K562 (cell line): ENCODE measurements around the gene ZNF222. TPM values are rescaled to one million over a fixed set of nuclear protein-coding genes. Genes with fewer than 3 reads are reported as not detected.

Experiments
- ARID4B ChIP-seq: sonication (generic); formaldehyde crosslinking; IDR thresholded peaks from 2 replicates; pipeline ENCODE4 v1.8.0; 2022; ENCODE audit warnings: mild to moderate bottlenecking, missing genetic modification reagents
- HDAC3 ChIP-seq: fragments of 450-650 bp; IDR thresholded peaks from 2 replicates; pipeline ENCODE4 v1.6.1; 2018; ENCODE audit warnings: borderline replicate concordance, mild to moderate bottlenecking, moderate library complexity; ENCODE audit not compliant: partially characterized antibody
- KLF13 ChIP-seq: fragments of 450-650 bp; IDR thresholded peaks from 2 replicates; pipeline ENCODE4 v1.6.1; 2016; ENCODE audit warnings: missing genetic modification characterization, low read depth, mild to moderate bottlenecking, missing compliant biosample characterization, moderate library complexity, borderline replicate concordance
- MEIS2 ChIP-seq: fragments of 450-650 bp; IDR thresholded peaks from 2 replicates; pipeline ENCODE4 v1.6.1; 2014; ENCODE audit warnings: mild to moderate bottlenecking; ENCODE audit not compliant: partially characterized antibody
- MNT ChIP-seq, 2 experiments: fragments of 450-650 bp; conservative IDR thresholded peaks; 2 replicates each; pipeline ENCODE4 v1.6.1; 2017; ENCODE audit warnings: mild to moderate bottlenecking in 2 of 2, moderate library complexity in 2 of 2
- NFIC ChIP-seq: fragments of 450-650 bp; IDR thresholded peaks from 2 replicates; pipeline ENCODE4 v1.6.1; 2017; ENCODE audit warnings: mild to moderate bottlenecking, inconsistent platforms
- NFIX ChIP-seq: fragments of 250-450 bp; sonication (Bioruptor Pico); IDR thresholded peaks from 2 replicates; pipeline ENCODE4 v1.4.0; 2020; ENCODE audit warnings: low read depth, mild to moderate bottlenecking, moderate library complexity
- NR3C1 ChIP-seq: sonication (generic); formaldehyde crosslinking; IDR thresholded peaks from 2 replicates; pipeline ENCODE4 v1.8.1; 2022; ENCODE audit warnings: missing genetic modification reagents
- SIRT6 ChIP-seq: IDR thresholded peaks from one replicate; pipeline ENCODE4 v1.6.1; 2012; ENCODE audit warnings: low read depth, mild to moderate bottlenecking, control low read depth, inconsistent platforms, low read length, moderate library complexity
- SMAD4 ChIP-seq: fragments of 250-450 bp; sonication (Bioruptor Pico); conservative IDR thresholded peaks from 2 replicates; pipeline ENCODE4 v1.8.0; 2021; ENCODE audit warnings: inconsistent platforms, mild to moderate bottlenecking, moderate library complexity
- SNRNP70 ChIP-seq: fragments of 200-400 bp; formaldehyde crosslinking; optimal IDR thresholded peaks from 2 replicates; pipeline ENCODE3; 2017; ENCODE audit warnings: low read depth, low read length
- TBP ChIP-seq: optimal IDR thresholded peaks from 2 replicates; pipeline ENCODE3; 2011; ENCODE audit warnings: low read depth, low read length, improper control_type of control experiment
- ZNF174 ChIP-seq: fragments of 250-450 bp; sonication (Bioruptor Pico); IDR thresholded peaks from 2 replicates; pipeline ENCODE4 v1.4.0; 2020; ENCODE audit warnings: mild to moderate bottlenecking
- ZNF280A ChIP-seq: fragments of 450-650 bp; IDR thresholded peaks from 2 replicates; pipeline ENCODE4 v1.6.1; 2018; ENCODE audit warnings: mild to moderate bottlenecking, low read depth; ENCODE audit not compliant: partially characterized antibody
- ZNF398 ChIP-seq: fragments of 250-450 bp; sonication (Bioruptor Pico); IDR thresholded peaks from 2 replicates; pipeline ENCODE4 v1.8.0; 2021; ENCODE audit warnings: moderate library complexity, mild to moderate bottlenecking, inconsistent platforms
- ZNF830 ChIP-seq: fragments of 250-450 bp; sonication (Bioruptor Pico); IDR thresholded peaks from 2 replicates; pipeline ENCODE4 v1.5.0; 2021; ENCODE audit warnings: mild to moderate bottlenecking
- polyA plus RNA-seq, 8 experiments: library from polyadenylated mRNA; depleted of rRNA in 4 of 8; stranded (reverse) in 5 of 8; unstranded in 3 of 8; fragments of >200 nt; fragmentation: Nextera tagmentation in 2 of 8; fragmentation: Illumina TruSeq in 1 of 8; extraction: Ambion mirVana in 2 of 8; extraction: Trizol in 1 of 8; gene quantifications; 2 replicates each; pipeline versions ENCODE4 v1.2.1 to v1.2.3, GENCODE V29; 2011 to 2014; ENCODE audit warnings: inconsistent platforms in 1 of 8, missing spikeins in 1 of 8
- total RNA-seq, 7 experiments: library from RNA; depleted of rRNA in 6 of 7; stranded (reverse); fragments of >200 nt in 6 of 7; fragmentation: Illumina TruSeq in 2 of 7; extraction: Trizol in 2 of 7; gene quantifications; 2 replicates each; pipeline versions ENCODE4 v1.2.1 to v1.2.3, GENCODE V29; 2011 to 2021; ENCODE audit warnings: low replicate concordance in 1 of 7
- TF ChIP-seq, protein P1 (sequence below): fragments of 250-450 bp; sonication (Bioruptor Pico); IDR thresholded peaks from 2 replicates; pipeline ENCODE4 v1.5.0; 2021

Gene ZNF222
- total and polyA plus RNA-seq, 9 of the 15 experiments (the other 6 are each of a cell fraction or from before 2014, with no cell fraction given) = 2.3 to 4.5 (median 3.0) TPM

DNA sequence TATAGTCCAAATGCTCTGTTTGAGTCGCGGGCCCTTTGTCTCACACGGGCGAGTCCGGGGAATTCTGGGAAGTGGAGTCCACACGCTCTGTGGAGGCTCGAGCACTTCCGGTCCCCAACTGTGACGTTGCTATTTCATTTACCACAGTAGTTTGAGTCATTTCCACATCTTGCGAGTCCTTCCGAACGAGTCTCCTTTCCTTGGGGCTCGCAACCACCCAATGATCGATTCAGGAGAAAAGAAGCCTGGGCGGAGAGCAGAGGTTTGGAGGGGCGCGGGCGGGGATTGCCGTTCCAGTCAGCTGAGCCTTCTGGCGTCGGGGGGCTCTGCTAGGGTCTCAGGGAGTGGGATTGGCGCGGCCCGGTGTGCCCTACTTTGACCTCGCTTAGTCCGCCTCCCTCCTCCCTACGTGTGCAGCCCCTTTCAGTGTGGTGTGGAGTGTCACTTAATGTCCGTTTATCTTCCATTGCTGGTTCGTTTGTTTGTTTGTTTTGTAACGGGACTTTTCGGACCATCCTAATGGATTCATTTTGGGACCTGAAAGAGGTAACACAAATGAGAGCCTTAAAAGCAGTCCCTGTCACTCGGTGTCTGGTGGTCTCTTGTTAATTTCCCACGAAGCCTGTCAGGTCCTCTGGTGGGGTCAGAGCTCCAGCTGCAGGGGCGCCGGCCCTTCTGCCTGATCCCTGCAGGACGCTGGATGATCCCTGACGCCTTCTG lies at the start of gene ZNF222 (continued):
- TF ChIP-seq SIRT6 (no peak), ZNF398 (CRISPR knock-in tag) (no peak), NR3C1 (CRISPR knock-in tag) (no peak), SMAD4 (CRISPR knock-in tag) (no peak), ZNF280A (no peak), SNRNP70 (no peak), ZNF174 (CRISPR knock-in tag) (no peak), ZNF830 (CRISPR knock-in tag) (no peak), HDAC3 (no peak), NFIC (no peak), KLF13 (tag) (no peak), MEIS2 (no peak), MNT (conservative IDR thresholded peaks at IDR 0.05) (peak in 1 of 2 experiments; percentile 41; a peak in 1 of 4 replicates), TBP (no peak), ARID4B (CRISPR knock-in tag) (no peak), NFIX (CRISPR knock-in tag) (no peak)
- TF ChIP-seq, protein P1, sequence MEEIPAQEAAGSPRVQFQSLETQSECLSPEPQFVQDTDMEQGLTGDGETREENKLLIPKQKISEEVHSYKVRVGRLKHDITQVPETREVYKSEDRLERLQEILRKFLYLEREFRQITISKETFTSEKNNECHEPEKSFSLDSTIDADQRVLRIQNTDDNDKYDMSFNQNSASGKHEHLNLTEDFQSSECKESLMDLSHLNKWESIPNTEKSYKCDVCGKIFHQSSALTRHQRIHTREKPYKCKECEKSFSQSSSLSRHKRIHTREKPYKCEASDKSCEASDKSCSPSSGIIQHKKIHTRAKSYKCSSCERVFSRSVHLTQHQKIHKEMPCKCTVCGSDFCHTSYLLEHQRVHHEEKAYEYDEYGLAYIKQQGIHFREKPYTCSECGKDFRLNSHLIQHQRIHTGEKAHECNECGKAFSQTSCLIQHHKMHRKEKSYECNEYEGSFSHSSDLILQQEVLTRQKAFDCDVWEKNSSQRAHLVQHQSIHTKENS (CRISPR knock-in tag) = no peak
